Measurements from ENCODE around the gene PYGO1.
"Not testable (repeated sequence)": the region's sequence is repeated elsewhere in the genome, so short reads cannot be mapped to it uniquely, and the experiment has no call there.

PYGO1 gene

GRCh38 chr15:55499151-55499550 is 89.0 kb downstream of the PYGO1 start:
- no peak for FAIRE-seq

GRCh38 chr15:55498109-55498938 is 89.8 kb downstream of the PYGO1 start:
- peak; percentile 94 for FAIRE-seq

GRCh38 chr15:55496716-55497115 is 91.4 kb downstream of the PYGO1 start:
- no peak for FAIRE-seq

GRCh38 chr15:55494931-55495330 is 93.2 kb downstream of the PYGO1 start:
- FAIRE-seq = no peak

GRCh38 chr15:55488952-55489600 is 99.1 kb downstream of the PYGO1 start:
- not testable (repeated sequence) for FAIRE-seq

Data from G401.6 (cell line).